ENCODE measurements around the gene DYNLT2B.
"Not testable (repeated sequence)": the region's sequence is repeated elsewhere in the genome, so short reads cannot be mapped to it uniquely, and the experiment has no call there.

DNA sequence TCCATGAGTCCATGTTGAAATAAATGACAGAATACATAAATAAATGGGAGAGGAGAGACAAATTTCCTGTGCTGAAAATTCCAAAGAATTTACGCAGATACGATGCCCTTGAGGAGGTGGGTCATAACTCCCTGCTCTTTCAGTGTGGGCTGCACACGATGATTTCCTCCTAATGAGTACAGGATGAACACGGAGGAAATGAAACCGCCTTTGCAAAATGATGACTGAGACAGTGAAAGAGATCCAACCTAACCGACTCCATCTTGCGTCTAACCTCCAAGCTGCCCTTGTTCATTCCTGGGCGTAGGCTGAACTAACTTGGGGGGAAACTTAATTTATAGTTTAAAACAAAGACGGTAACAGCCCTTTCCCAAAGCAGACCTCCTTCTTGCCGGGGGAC, 15.5 kb downstream of the DYNLT2B start:
- not testable (repeated sequence) for TF ChIP-seq EP300 (IDR thresholded peaks at IDR 0.05)
- TF ChIP-seq, protein P1, sequence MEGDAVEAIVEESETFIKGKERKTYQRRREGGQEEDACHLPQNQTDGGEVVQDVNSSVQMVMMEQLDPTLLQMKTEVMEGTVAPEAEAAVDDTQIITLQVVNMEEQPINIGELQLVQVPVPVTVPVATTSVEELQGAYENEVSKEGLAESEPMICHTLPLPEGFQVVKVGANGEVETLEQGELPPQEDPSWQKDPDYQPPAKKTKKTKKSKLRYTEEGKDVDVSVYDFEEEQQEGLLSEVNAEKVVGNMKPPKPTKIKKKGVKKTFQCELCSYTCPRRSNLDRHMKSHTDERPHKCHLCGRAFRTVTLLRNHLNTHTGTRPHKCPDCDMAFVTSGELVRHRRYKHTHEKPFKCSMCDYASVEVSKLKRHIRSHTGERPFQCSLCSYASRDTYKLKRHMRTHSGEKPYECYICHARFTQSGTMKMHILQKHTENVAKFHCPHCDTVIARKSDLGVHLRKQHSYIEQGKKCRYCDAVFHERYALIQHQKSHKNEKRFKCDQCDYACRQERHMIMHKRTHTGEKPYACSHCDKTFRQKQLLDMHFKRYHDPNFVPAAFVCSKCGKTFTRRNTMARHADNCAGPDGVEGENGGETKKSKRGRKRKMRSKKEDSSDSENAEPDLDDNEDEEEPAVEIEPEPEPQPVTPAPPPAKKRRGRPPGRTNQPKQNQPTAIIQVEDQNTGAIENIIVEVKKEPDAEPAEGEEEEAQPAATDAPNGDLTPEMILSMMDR (IDR thresholded peaks at IDR 0.05): not testable (repeated sequence)
